ENCODE results near the gene ALK.

- TF ChIP-seq CTCF (IDR thresholded peaks at IDR 0.05; ENCODE audit: low read length) (no peak), EZH2 (IDR thresholded peaks at IDR 0.05; ENCODE audit: borderline replicate concordance, low read length) (no peak)
Observed at GRCh38 chr2:29532436-29532835, 388.9 kb downstream of the ALK start.
